AG04450 (cell line): ENCODE data around the gene FBN1. TPM values are rescaled to one million over a fixed set of nuclear protein-coding genes. Genes with fewer than 3 reads are reported as not detected.

Experiments used
- CTCF ChIA-PET: fragments of 300-600, 350-600 bp; formaldehyde crosslinking; extraction: SDS; loops from one replicate; lab custom pipeline; 2022; ENCODE audit warnings: antibody characterized with exemption, inconsistent platforms; lab: Charles Lee
- POLR2A ChIA-PET: fragments of 350-600 bp; formaldehyde crosslinking; extraction: SDS; loops from one replicate; lab custom pipeline; 2021; ENCODE audit warnings: antibody characterized with exemption, inconsistent platforms; lab: Yijun Ruan, JAX
- DNase-seq: peaks from one replicate; pipeline ENCODE4 v3.0.0-alpha.2; 2011; ENCODE audit warnings: low read depth, low spot score
- H3K27ac ChIP-seq: one replicate; pipeline ENCODE4 v1.5.1; 2012; ENCODE audit warnings: low read depth, low read length, control low read depth
- H3K27me3 ChIP-seq: one replicate; pipeline ENCODE4 v1.6.0; 2012; ENCODE audit warnings: low read length; ENCODE audit not compliant: control insufficient read depth, insufficient read depth
- H3K4me3 ChIP-seq: 2 replicates; pipeline ENCODE4 v1.5.1; 2011; ENCODE audit warnings: mild to moderate bottlenecking, low read depth, low read length, control low read depth
- H3K9me3 ChIP-seq: 2 replicates; pipeline ENCODE4 v1.5.1; 2012; ENCODE audit warnings: low read length; ENCODE audit not compliant: control insufficient read depth, insufficient read depth
- CTCF ChIP-seq: IDR thresholded peaks from 2 replicates; pipeline ENCODE4 v1.5.1; 2011; ENCODE audit warnings: low read depth, low read length, control low read depth, inconsistent platforms
- polyA plus RNA-seq: library from polyadenylated mRNA; depleted of rRNA; stranded (reverse); fragments of >200 nt; gene quantifications from 2 replicates; pipeline ENCODE4 v1.2.3, GENCODE V29; 2011

The FBN1 gene
- polyA plus RNA-seq, 1 experiment, result 530 TPM

GRCh38 chr15:48515500-48515899 is 130.0 kb downstream of the FBN1 start:
- CTCF ChIA-PET, result no interaction called here
- POLR2A ChIA-PET, result no interaction called here
- Histone ChIP-seq H3K9me3 (no peaks in the 10 kb centered on the region), H3K4me3 (no peak overlapping the region), H3K27ac (no peak overlapping the region), H3K27me3 (no peaks in the 10 kb centered on the region)
- DNase-seq, result no peak
- TF ChIP-seq CTCF, result no peak

GRCh38 chr15:48514103-48514816 is 131.2 kb downstream of the FBN1 start:
- Histone ChIP-seq H3K27me3 (no peaks in the 10 kb centered on the region), H3K4me3 (no peak overlapping the region), H3K9me3 (no peaks in the 10 kb centered on the region), H3K27ac (no peak overlapping the region)
- TF ChIP-seq CTCF, result no peak
- DNase-seq, result no peak
- CTCF ChIA-PET, result interaction anchor here (1.0 kb wide), 1 partner anchor 158 kb away, joined by 4 read pairs; no protein-coding TSS in a partner anchor
- POLR2A ChIA-PET, result interaction anchor here (0.6 kb wide), 1 partner anchor 526 kb away, joined by 3 read pairs; no protein-coding TSS in a partner anchor

- POLR2A ChIA-PET, result no interaction called here
- Histone ChIP-seq H3K9me3 (no peaks in the 10 kb centered on the region), H3K4me3 (no peak overlapping the region), H3K27me3 (no peaks in the 10 kb centered on the region), H3K27ac (no peak overlapping the region)
- CTCF ChIA-PET, result no interaction called here
- TF ChIP-seq CTCF, result no peak
- DNase-seq, result no peak
Observed at GRCh38 chr15:48510976-48511375, 134.5 kb downstream of the FBN1 start.

GRCh38 chr15:48507416-48508065 is 138.0 kb downstream of the FBN1 start:
- no peaks in the 10 kb centered on the region for H3K9me3 ChIP-seq
- POLR2A ChIA-PET, result no interaction called here
- CTCF ChIA-PET, result interaction anchor here (0.7 to 1.7 kb wide), 9 partner anchors 10 to 149 kb away, joined by 3 to 7 read pairs (median 5); no protein-coding TSS in a partner anchor
- H3K27ac ChIP-seq, result no peak overlapping the region
- DNase-seq, result peak; percentile 11
- H3K4me3 ChIP-seq, result no peak overlapping the region
- peak; percentile 69 for TF ChIP-seq CTCF
- no peaks in the 10 kb centered on the region for H3K27me3 ChIP-seq

GRCh38 chr15:48505067-48505466 is 140.4 kb downstream of the FBN1 start:
- POLR2A ChIA-PET, result no interaction called here
- Histone ChIP-seq H3K27ac (no peak overlapping the region), H3K4me3 (no peak overlapping the region), H3K27me3 (no peaks in the 10 kb centered on the region), H3K9me3 (no peaks in the 10 kb centered on the region)
- CTCF ChIA-PET, result no interaction called here
- no peak for DNase-seq
- TF ChIP-seq CTCF, result no peak
